Nucleus accumbens (tissue), 56 donors: ENCODE data around the gene BTNL9.
"Not testable (repeated sequence)": the region's sequence is repeated elsewhere in the genome, so short reads cannot be mapped to it uniquely, and the experiment has no call there.

Source experiments
- DNase-seq, 56 donors: peaks; one replicate each; lab custom pipeline; 2025; lab: John Stamatoyannopoulos, UW

BTNL9 gene

GRCh38 chr5:181039931-181040630 is at the start of gene BTNL9:
TSS of gene BTNL9 (plus strand) at chr5:181040266. CDS start at chr5:181045490, 5,224 bp downstream.
- DNase-seq: no peak

GRCh38 chr5:180990882-180991242 is 49.2 kb upstream of the BTNL9 start:
- DNase-seq: no peak

- no peak for DNase-seq
Measured at GRCh38 chr5:181001947-181002346, 38.1 kb upstream of the BTNL9 start.

- no peak for DNase-seq
Measured at GRCh38 chr5:181005791-181006190, 34.3 kb upstream of the BTNL9 start.

GRCh38 chr5:181008136-181008535 is 31.9 kb upstream of the BTNL9 start:
- no peak for DNase-seq

GRCh38 chr5:181010018-181010417 is 30.0 kb upstream of the BTNL9 start:
- DNase-seq: not testable (repeated sequence)

- not testable (repeated sequence) for DNase-seq
Measured at GRCh38 chr5:181014654-181015053, 25.4 kb upstream of the BTNL9 start.

GRCh38 chr5:181017448-181017847 is 22.6 kb upstream of the BTNL9 start:
- DNase-seq: not testable (repeated sequence)

- no peak for DNase-seq
Measured at GRCh38 chr5:181020688-181021087, 19.4 kb upstream of the BTNL9 start.

- no peak for DNase-seq
Measured at GRCh38 chr5:181024245-181025064, 15.6 kb upstream of the BTNL9 start.

- no peak for DNase-seq
Measured at GRCh38 chr5:181027452-181028031, 12.5 kb upstream of the BTNL9 start.

- DNase-seq: no peak
Measured at GRCh38 chr5:181028032-181028819, 11.8 kb upstream of the BTNL9 start.

GRCh38 chr5:181031716-181032115 is 8.3 kb upstream of the BTNL9 start:
- no peak for DNase-seq

GRCh38 chr5:181035991-181036815 is 3.9 kb upstream of the BTNL9 start:
- peak in 1 of 56 donors; percentile 5 for DNase-seq

- no peak for DNase-seq
Measured at GRCh38 chr5:181036816-181037364, 3.2 kb upstream of the BTNL9 start.

- no peak for DNase-seq
Measured at GRCh38 chr5:181037365-181037861, 2.7 kb upstream of the BTNL9 start.

GRCh38 chr5:181039471-181039870 is 595 bp upstream of the BTNL9 start:
- DNase-seq: no peak

GRCh38 chr5:181040631-181040945 is 522 bp downstream of the BTNL9 start:
- no peak for DNase-seq

- no peak for DNase-seq
Measured at GRCh38 chr5:181041043-181041442, 977 bp downstream of the BTNL9 start.
